HEK293 (cell line): ENCODE measurements around the gene RASA1.

Experiments used
- BCL11A ChIP-seq: fragments of 450-650 bp; formaldehyde crosslinking; IDR thresholded peaks from 2 replicates; pipeline ENCODE4 v1.5.1; 2016; ENCODE audit warnings: low read depth, missing biosample characterization, missing genetic modification characterization
- HOXD13 ChIP-seq: sonication (generic); formaldehyde crosslinking; IDR thresholded peaks from 2 replicates; pipeline ENCODE4 v1.8.0; 2022; ENCODE audit warnings: missing genetic modification reagents, borderline replicate concordance
- KLF7 ChIP-seq: fragments of 450-650 bp; formaldehyde crosslinking; IDR thresholded peaks from 2 replicates; pipeline ENCODE4 v1.5.1; 2016; ENCODE audit warnings: missing biosample characterization, missing genetic modification characterization, borderline replicate concordance
- MYNN ChIP-seq: fragments of 450-650 bp; formaldehyde crosslinking; IDR thresholded peaks from 2 replicates; pipeline ENCODE4 v1.5.1; 2016; ENCODE audit warnings: missing biosample characterization, missing genetic modification characterization, borderline replicate concordance
- SP2 ChIP-seq: fragments of 450-650 bp; formaldehyde crosslinking; IDR thresholded peaks from 2 replicates; pipeline ENCODE4 v1.5.1; 2016; ENCODE audit warnings: missing biosample characterization, missing genetic modification characterization
- ZBTB48 ChIP-seq: fragments of 450-650 bp; formaldehyde crosslinking; IDR thresholded peaks from 2 replicates; pipeline ENCODE4 v1.5.1; 2016; ENCODE audit warnings: missing biosample characterization, missing genetic modification characterization
- ZBTB7A ChIP-seq: fragments of 450-650 bp; formaldehyde crosslinking; IDR thresholded peaks from 2 replicates; pipeline ENCODE4 v1.5.1; 2016; ENCODE audit warnings: low read depth, missing biosample characterization, missing genetic modification characterization
- ZBTB8A ChIP-seq: fragments of 450-650 bp; formaldehyde crosslinking; IDR thresholded peaks from 2 replicates; pipeline ENCODE4 v1.5.1; 2016; ENCODE audit warnings: missing biosample characterization, missing genetic modification characterization
- ZFP37 ChIP-seq: fragments of 450-650 bp; formaldehyde crosslinking; IDR thresholded peaks from 2 replicates; pipeline ENCODE4 v1.5.1; 2016; ENCODE audit warnings: missing biosample characterization, missing genetic modification characterization
- ZNF148 ChIP-seq: fragments of 450-650 bp; formaldehyde crosslinking; IDR thresholded peaks from 2 replicates; pipeline ENCODE4 v1.5.0; 2017; ENCODE audit warnings: missing biosample characterization, missing genetic modification characterization, borderline replicate concordance
- ZNF16 ChIP-seq: fragments of 450-650 bp; formaldehyde crosslinking; IDR thresholded peaks from 2 replicates; pipeline ENCODE4 v1.5.1; 2016; ENCODE audit warnings: low read depth, missing biosample characterization, missing genetic modification characterization
- ZNF175 ChIP-seq: fragments of 450-650 bp; formaldehyde crosslinking; IDR thresholded peaks from 2 replicates; pipeline ENCODE4 v1.5.1; 2016; ENCODE audit warnings: missing biosample characterization, missing genetic modification characterization
- ZNF18 ChIP-seq: fragments of 450-650 bp; formaldehyde crosslinking; IDR thresholded peaks from 2 replicates; pipeline ENCODE4 v1.5.1; 2016; ENCODE audit warnings: missing biosample characterization, missing genetic modification characterization
- ZNF2 ChIP-seq: fragments of 450-650 bp; formaldehyde crosslinking; IDR thresholded peaks from 2 replicates; pipeline ENCODE4 v1.5.1; 2016; ENCODE audit warnings: missing biosample characterization, missing genetic modification characterization
- ZNF24 ChIP-seq: fragments of 450-650 bp; formaldehyde crosslinking; IDR thresholded peaks from 2 replicates; pipeline ENCODE4 v1.5.1; 2016; ENCODE audit warnings: missing biosample characterization, missing genetic modification characterization
- ZNF433 ChIP-seq: fragments of 450-650 bp; formaldehyde crosslinking; IDR thresholded peaks from 2 replicates; pipeline ENCODE4 v1.5.1; 2016; ENCODE audit warnings: missing biosample characterization, missing genetic modification characterization, low read depth
- ZNF544 ChIP-seq: fragments of 450-650 bp; formaldehyde crosslinking; IDR thresholded peaks from 2 replicates; pipeline ENCODE4 v1.5.0; 2017; ENCODE audit warnings: missing biosample characterization, missing genetic modification characterization
- ZNF549 ChIP-seq: fragments of 450-650 bp; IDR thresholded peaks from 2 replicates; pipeline ENCODE4 v1.5.1; 2018; ENCODE audit warnings: missing biosample characterization, missing genetic modification characterization, mild to moderate bottlenecking, inconsistent platforms, moderate library complexity
- ZNF624 ChIP-seq: fragments of 450-650 bp; formaldehyde crosslinking; IDR thresholded peaks from 2 replicates; pipeline ENCODE4 v1.5.1; 2017; ENCODE audit warnings: missing biosample characterization, missing genetic modification characterization
- ZNF654 ChIP-seq: fragments of 450-650 bp; formaldehyde crosslinking; IDR thresholded peaks from 2 replicates; pipeline ENCODE4 v1.5.1; 2016; ENCODE audit warnings: low read depth, missing biosample characterization, missing genetic modification characterization
- ZNF704 ChIP-seq: fragments of 450-650 bp; formaldehyde crosslinking; IDR thresholded peaks from 2 replicates; pipeline ENCODE4 v1.5.1; 2016; ENCODE audit warnings: missing biosample characterization, missing genetic modification characterization
- ZNF768 ChIP-seq: fragments of 450-650 bp; formaldehyde crosslinking; IDR thresholded peaks from 2 replicates; pipeline ENCODE4 v1.5.1; 2018; ENCODE audit warnings: missing biosample characterization, mild to moderate bottlenecking, missing genetic modification characterization
- ZNF843 ChIP-seq: fragments of 450-650 bp; formaldehyde crosslinking; IDR thresholded peaks from 2 replicates; pipeline ENCODE4 v1.5.1; 2016; ENCODE audit warnings: missing biosample characterization, missing genetic modification characterization
- TF ChIP-seq, protein P1 (sequence below): fragments of 450-650 bp; formaldehyde crosslinking; optimal IDR thresholded peaks from 2 replicates; pipeline ENCODE3; 2016; ENCODE audit warnings: missing biosample characterization, mild to moderate bottlenecking, missing genetic modification characterization
- TF ChIP-seq, protein P2 (sequence below): sonication (generic); formaldehyde crosslinking; IDR thresholded peaks from 2 replicates; pipeline ENCODE4 v1.8.1; 2022; ENCODE audit warnings: mild to moderate bottlenecking, moderate library complexity, missing genetic modification reagents
- TF ChIP-seq, protein P3 (sequence below): fragments of 450-650 bp; formaldehyde crosslinking; IDR thresholded peaks from 2 replicates; pipeline ENCODE4 v1.5.1; 2016; ENCODE audit warnings: missing biosample characterization, missing genetic modification characterization
- TF ChIP-seq, protein P4 (sequence below): fragments of 450-650 bp; formaldehyde crosslinking; IDR thresholded peaks from 2 replicates; pipeline ENCODE4 v1.5.1; 2016; ENCODE audit warnings: missing biosample characterization, missing genetic modification characterization, low read depth

The RASA1 gene

DNA sequence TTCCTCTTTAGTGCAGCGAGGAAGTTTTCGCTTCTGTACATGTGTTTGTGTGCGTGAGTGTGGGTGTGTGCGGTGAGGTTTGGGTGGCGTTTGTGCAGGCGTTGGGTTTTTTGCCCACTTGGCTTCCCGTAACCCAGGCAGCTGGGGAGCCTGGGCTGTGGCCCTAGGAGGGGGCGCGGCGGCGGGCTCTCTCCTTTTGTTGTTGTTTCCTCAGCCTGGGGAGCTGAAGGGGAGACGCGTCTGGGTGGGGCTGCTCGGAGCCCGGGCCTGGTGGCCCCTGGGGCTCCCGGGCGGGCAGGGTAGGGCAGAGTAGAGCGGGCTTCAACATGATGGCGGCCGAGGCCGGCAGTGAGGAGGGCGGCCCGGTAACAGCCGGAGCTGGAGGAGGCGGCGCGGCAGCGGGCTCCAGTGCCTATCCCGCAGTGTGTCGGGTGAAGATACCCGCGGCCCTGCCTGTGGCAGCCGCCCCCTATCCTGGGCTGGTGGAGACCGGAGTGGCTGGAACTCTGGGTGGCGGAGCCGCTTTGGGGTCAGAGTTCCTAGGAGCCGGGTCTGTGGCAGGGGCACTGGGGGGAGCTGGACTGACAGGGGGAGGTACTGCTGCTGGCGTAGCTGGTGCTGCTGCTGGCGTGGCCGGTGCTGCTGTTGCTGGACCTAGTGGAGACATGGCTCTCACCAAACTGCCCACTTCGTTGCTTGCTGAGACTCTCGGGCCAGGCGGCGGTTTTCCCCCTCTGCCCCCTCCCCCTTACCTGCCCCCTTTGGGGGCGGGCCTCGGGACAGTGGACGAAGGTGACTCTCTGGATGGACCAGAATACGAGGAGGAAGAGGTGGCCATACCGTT, 665 bp downstream of the RASA1 start (continued):
- TF ChIP-seq MYNN, result 0 out of 2 replicates have a peak, but pooled peaks have one; percentile 38
- no peak for TF ChIP-seq ZNF624 (tag by site-specific recombination)
- TF ChIP-seq ZBTB7A, result no peak
- no peak for TF ChIP-seq HOXD13
- TF ChIP-seq ZNF24 (tag by site-specific recombination), result no peak; the same call in 1 of the 2 replicates
- TF ChIP-seq ZNF433 (tag by site-specific recombination), result no peak
- TF ChIP-seq ZNF175 (tag by site-specific recombination), result no peak
- TF ChIP-seq, protein P1, sequence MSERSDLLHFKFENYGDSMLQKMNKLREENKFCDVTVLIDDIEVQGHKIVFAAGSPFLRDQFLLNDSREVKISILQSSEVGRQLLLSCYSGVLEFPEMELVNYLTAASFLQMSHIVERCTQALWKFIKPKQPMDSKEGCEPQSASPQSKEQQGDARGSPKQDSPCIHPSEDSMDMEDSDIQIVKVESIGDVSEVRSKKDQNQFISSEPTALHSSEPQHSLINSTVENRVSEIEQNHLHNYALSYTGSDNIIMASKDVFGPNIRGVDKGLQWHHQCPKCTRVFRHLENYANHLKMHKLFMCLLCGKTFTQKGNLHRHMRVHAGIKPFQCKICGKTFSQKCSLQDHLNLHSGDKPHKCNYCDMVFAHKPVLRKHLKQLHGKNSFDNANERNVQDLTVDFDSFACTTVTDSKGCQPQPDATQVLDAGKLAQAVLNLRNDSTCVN (tag by site-specific recombination), result no peak
- 0 out of 2 replicates have a peak, but pooled peaks have one; percentile 42 for TF ChIP-seq ZBTB48
- no peak for TF ChIP-seq ZNF549 (tag by site-specific recombination)
- no peak for TF ChIP-seq ZNF148 (tag by site-specific recombination)
- TF ChIP-seq, protein P2, sequence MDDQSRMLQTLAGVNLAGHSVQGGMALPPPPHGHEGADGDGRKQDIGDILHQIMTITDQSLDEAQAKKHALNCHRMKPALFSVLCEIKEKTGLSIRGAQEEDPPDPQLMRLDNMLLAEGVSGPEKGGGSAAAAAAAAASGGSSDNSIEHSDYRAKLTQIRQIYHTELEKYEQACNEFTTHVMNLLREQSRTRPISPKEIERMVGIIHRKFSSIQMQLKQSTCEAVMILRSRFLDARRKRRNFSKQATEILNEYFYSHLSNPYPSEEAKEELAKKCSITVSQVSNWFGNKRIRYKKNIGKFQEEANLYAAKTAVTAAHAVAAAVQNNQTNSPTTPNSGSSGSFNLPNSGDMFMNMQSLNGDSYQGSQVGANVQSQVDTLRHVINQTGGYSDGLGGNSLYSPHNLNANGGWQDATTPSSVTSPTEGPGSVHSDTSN, result no peak
- TF ChIP-seq ZNF544, result no peak
- TF ChIP-seq, protein P3, sequence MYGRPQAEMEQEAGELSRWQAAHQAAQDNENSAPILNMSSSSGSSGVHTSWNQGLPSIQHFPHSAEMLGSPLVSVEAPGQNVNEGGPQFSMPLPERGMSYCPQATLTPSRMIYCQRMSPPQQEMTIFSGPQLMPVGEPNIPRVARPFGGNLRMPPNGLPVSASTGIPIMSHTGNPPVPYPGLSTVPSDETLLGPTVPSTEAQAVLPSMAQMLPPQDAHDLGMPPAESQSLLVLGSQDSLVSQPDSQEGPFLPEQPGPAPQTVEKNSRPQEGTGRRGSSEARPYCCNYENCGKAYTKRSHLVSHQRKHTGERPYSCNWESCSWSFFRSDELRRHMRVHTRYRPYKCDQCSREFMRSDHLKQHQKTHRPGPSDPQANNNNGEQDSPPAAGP (tag by site-specific recombination), result 0 out of 2 replicates have a peak, but pooled peaks have one; percentile 19
- no peak for TF ChIP-seq ZFP37
- TF ChIP-seq BCL11A, result no peak
- no peak for TF ChIP-seq ZNF654 (tag by site-specific recombination)
- no peak for TF ChIP-seq ZNF16 (tag by site-specific recombination)
- TF ChIP-seq, protein P4, sequence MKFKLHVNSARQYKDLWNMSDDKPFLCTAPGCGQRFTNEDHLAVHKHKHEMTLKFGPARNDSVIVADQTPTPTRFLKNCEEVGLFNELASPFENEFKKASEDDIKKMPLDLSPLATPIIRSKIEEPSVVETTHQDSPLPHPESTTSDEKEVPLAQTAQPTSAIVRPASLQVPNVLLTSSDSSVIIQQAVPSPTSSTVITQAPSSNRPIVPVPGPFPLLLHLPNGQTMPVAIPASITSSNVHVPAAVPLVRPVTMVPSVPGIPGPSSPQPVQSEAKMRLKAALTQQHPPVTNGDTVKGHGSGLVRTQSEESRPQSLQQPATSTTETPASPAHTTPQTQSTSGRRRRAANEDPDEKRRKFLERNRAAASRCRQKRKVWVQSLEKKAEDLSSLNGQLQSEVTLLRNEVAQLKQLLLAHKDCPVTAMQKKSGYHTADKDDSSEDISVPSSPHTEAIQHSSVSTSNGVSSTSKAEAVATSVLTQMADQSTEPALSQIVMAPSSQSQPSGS, result no peak
- TF ChIP-seq ZBTB8A (tag by site-specific recombination), result peak; percentile 77
- no peak for TF ChIP-seq ZNF704 (tag by site-specific recombination)
- TF ChIP-seq SP2, result peak; percentile 78
- peak; percentile 63 for TF ChIP-seq ZNF2 (tag by site-specific recombination)
- no peak for TF ChIP-seq KLF7 (tag by site-specific recombination)
- TF ChIP-seq ZNF768 (tag by site-specific recombination), result no peak
- TF ChIP-seq ZNF843 (tag by site-specific recombination), result no peak
- 0 out of 2 replicates have a peak, but pooled peaks have one; percentile 46 for TF ChIP-seq ZNF18 (tag by site-specific recombination)
